Suprapubic skin (tissue), 3 donors: Measurements from ENCODE around the gene SORL1-AS1.

Source experiments
- CTCF ChIP-seq, 2 donors: fragments of 200-600 bp in 1 of 2; fragments of 450-650 bp in 1 of 2; sonication (generic) in 1 of 2; IDR thresholded peaks; one replicate each; pipeline ENCODE4 v1.5.1; 2016 to 2019; ENCODE audit warnings: antibody characterized with exemption in 2 of 2, mild to moderate bottlenecking in 1 of 2, moderate library complexity in 1 of 2
- POLR2A ChIP-seq, 2 donors: fragments of 450-650 bp; IDR thresholded peaks; one replicate each; pipeline ENCODE4 v1.6.1; 2017; ENCODE audit warnings: antibody characterized with exemption in 2 of 2, mild to moderate bottlenecking in 2 of 2, moderate library complexity in 2 of 2

GRCh38 chr11:121450401-121450800, 2.4 kb downstream of the SORL1-AS1 start:
- TF ChIP-seq CTCF (IDR thresholded peaks at IDR 0.05) (no peak), POLR2A (IDR thresholded peaks at IDR 0.05) (no peak)
